Measurements from ENCODE around the gene MICALL2.

Gene MICALL2

GRCh38 chr7:1431634-1432380 lies 27.5 kb downstream of the MICALL2 start:
- no peak for DNase-seq

DNA sequence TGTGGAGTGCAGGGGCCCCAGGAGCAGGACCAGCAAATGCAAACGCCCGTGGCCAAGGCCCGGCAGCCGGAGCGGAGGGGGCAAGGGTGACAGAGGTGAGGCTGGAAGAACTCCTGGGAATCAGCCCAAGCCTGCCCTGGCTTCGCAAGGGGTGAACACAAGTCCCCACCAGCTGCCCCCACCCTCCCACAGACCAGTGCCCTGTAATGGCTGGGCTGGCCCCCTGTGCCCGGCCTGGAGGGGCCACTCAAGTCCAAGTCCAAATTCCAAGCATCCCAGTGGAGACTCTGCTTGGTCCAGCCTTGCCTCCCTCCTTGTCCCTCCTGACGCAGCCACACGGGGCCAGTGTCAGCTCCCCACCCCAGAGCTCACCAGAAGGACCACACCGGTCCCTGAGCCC lies 28.0 kb downstream of the MICALL2 start:
- DNase-seq, result no peak

DNA sequence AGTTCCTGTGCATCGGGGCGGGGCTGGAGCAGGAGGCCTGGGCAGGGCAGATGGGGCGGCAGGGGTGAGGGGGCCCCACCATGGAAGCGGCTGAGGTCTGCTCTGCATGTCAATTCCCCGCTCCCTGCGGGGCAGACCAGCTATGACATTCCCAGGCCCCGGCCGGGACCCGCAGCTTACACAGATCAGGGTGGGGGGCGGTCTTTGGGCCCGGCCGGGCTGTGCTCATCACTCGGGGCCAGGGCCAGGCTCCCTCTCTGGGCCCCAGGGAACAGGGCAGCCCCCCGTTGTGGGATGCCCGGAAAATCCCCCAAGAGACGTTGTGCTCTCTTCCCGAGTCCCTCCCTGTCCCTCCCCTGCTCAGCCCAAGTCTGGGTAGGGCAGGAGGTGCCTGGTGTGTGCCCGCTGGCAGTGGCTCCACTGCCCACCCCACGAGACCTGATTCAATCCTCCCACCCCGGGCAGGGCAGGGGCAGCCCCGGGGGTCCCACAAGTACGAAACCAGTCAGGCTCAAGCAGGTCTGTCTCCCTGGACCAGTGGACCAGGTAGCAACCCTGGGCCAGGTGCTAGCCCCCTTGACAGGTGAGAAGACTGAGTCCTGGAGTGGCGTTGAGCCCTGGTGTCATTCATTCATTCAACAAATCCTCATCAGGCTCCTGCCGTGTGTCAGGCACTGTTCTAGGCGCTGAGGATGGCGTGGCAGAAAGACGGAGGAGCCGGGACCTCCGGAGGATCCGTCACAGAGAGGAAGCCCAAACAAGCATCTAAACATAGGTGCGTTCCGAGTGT lies 29.0 kb downstream of the MICALL2 start:
- DNase-seq, result no peak

DNA sequence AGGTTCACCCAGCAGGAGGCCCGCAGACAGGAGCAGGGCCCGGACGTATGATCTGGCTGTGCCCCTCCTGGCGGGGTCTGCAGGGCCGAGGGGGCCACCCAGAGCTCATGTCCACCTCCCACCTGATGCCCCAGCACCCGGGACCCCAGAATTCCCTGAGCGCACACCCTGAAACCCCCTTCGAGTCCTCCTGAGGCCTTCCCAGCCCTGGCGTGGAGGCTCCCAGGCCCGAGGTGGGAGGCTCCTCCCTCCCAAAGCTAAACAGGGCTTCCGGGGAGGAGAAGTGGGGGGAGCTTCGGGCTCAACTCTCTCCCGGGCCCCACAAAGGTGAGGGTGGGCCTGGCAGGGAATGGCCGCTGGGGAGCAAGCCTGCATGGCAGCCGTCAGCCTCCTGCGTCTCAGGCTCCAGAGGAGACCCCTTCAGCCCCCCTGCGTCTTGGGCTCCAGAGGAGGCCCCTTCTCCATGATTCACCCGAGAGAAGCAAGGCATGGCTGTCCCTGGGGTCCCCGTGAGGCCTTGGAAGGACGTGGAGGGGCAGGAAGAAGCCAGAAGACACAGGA lies 30.2 kb downstream of the MICALL2 start:
- no peak for DNase-seq

DNA sequence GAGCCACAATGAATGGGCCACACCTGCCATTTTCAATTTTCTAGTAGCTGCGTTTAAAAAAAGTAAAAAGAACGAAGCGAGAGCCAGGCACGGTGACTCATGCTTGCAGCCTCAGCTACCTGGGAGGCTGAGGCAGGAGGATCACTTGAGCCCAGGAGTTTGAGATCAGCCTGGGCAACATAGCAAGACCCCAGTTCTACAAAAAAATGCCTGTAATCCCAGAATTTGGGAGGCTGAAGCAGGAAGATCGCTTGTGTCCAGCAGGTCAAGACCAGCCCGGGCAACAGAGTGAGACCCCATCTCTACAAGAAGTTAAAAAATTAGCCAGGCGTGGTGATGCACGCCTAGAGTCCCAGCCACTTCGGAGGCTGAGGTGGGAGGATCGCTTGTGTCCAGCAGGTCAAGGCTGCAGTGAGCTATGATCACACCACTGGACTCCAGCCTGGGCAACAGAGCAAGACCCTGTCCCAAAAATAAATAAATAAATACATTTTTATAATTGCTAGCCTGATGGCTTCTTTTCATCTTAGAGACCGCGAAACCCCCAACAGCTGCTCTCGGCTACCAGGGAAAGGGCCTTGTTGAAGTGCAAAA lies 32.1 kb downstream of the MICALL2 start:
- no peak for DNase-seq

DNA sequence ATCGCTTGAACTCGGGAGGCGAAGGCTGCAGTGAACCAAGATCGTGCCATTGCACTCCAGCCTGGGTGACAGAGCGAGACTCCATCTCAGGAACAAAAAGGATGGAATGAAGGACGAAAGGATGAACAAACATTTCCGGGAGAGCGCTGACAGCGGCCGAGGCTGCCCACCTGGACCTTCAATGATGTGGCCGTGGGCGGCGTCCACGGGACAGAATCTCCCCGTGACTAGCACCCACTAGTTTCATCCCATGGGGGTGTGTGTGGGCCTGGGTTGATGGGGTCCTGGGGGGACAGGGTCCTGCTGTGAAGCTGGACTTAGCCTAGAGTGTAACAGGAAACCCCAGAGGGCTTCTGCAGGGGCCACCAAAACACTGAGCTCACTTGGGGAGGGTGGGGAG lies 32.8 kb downstream of the MICALL2 start:
- no peak for DNase-seq

DNA sequence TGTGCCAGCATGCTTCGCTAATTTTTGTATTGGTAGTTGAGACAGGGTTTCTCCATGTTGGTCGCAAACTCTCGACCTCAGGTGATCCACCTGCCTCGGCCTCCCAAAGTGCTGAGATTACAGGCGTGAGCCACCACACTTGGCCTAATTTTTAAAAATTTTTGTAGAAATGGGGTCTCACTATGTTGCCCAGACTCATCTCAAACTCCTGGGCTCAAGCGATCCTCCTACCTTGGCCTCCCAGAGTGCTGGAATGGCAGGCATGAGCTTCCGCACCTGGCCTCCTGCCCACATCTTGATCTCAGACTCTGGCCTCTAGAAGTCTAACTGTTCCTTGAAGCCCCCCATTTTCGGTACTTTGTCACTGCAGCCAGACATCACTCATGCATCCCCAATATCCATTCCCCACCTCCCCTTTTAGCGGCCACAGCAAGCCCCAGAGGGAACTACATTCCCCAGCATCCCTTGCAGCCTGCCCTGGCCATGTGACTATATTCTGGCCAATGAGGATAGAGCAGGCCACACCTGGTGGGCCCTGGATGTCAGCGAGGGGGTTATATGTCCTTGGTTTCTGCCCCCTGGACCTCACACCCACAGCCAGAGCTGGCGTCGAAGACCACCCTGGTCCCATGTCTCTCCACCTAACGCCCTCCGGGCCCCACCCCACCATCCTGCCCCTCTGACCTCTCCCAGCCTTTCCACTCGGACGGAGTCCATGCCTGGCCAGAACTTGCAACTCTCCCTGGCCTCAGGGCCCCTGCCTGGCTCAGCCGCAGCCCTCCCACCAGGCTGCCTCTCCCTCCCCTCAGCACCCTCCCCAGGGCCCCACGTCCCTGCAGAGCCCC lies 33.8 kb downstream of the MICALL2 start:
- DNase-seq, result no peak

GRCh38 chr7:1424041-1424440 lies 35.2 kb downstream of the MICALL2 start:
- DNase-seq, result no peak

GRCh38 chr7:1423264-1423811 lies 35.9 kb downstream of the MICALL2 start:
- no peak for DNase-seq

- DNase-seq, result no peak
These were observed 36.6 kb downstream of the MICALL2 start for GRCh38 chr7:1422512-1423263.

DNA sequence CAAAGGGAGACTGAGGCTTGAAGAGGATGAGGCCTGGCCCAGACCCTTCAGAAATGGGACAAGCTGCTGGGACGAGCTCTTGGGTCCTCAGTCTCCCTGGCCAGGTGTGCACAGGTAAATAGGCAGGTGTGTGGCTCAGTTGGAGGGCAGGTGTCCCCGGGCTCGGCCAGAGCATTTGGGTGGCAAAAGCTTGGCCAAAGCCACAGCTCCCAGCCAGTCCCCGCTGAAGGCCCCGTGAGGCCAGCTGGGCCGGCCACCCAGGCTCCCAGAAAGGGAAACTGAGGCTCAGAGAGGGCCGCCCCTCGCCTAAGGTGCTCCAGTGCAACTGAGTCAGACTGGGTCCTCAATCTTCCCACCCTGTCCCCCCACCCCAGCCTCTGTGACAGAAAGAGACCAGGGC lies 37.3 kb downstream of the MICALL2 start:
- DNase-seq, result no peak

GRCh38 chr7:1421020-1421790 lies 38.1 kb downstream of the MICALL2 start:
- no peak for DNase-seq

- no peak for DNase-seq
These were observed 39.6 kb downstream of the MICALL2 start for GRCh38 chr7:1419688-1420087.

- no peak for DNase-seq
These were observed 40.0 kb downstream of the MICALL2 start for GRCh38 chr7:1419310-1419634.

- DNase-seq, result no peak
These were observed 40.6 kb downstream of the MICALL2 start for GRCh38 chr7:1418505-1419309.

DNA sequence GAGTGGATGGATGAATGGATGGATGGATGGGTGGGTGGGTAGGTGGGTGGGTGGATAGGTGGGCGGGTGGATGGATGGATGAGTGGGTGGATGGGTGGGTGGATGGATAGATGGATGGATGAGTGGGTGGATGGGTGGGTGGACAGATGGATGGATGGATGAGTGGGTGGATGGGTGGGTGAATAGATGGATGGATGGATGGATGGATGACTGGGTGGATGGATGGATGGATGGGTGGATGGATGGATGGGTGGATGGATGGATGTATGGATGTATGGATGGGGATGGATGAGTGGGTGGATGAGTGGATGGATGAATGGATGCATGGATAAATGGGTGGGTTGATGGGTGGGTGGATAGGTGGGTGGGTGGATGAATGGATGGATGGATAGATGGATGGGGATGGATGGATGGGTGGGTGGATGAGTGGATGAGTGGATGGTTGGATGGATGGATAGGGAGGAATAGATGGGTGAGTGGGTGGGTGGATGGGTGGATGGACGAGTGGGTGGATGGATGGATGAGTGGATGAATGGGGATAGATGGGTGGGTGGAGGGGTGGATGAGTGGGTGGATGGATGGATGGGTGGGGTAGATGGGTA lies 43.8 kb downstream of the MICALL2 start:
- no peak for DNase-seq

DNA sequence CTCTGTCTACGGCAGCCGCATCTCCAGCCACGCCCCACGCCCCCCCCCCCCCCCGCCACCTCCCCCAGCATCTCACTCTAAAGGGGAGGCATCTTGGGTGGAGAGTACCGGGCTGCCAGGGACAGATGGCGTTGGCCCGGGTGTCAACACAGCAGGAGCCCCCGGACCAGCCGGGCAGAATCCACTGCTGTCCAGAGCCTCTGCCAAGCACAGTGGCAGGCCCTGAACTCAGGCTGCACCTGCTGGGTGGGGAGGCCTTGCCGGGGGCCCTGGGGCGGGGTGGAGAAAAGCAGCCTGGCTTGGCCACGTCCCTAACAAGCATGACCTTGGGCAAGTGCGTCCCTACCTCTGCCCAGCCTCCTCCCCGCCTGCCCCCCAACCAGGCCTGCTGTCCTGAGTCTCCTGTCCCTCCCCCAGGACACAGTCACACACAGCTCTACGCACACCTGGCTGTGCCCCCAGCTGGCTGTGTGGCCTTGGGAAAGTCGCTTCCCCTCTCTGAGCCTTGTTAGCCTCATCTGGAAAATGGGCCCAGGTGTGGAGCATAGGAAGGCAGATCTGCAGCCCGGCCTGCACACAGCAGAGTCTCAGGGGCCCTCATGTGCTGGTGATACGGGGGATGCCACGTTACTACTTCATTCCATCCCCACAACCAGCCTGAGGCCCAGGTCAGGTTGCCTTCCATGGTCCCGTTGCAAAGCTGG lies 45.2 kb downstream of the MICALL2 start:
- no peak for DNase-seq

- DNase-seq, result peak; percentile 96
These were observed 46.7 kb downstream of the MICALL2 start for GRCh38 chr7:1412322-1413261.

Data from activated effector memory CD4-positive, alpha-beta T cell treated with anti-CD3 and anti-CD28 coated beads, Interleukin-2, amount 50 U/mL, for 16 hours (primary cell).